ENCODE results near the gene MECP2.
"Not testable (repeated sequence)": the region's sequence is repeated elsewhere in the genome, so short reads cannot be mapped to it uniquely, and the experiment has no call there.

Gene MECP2

DNA sequence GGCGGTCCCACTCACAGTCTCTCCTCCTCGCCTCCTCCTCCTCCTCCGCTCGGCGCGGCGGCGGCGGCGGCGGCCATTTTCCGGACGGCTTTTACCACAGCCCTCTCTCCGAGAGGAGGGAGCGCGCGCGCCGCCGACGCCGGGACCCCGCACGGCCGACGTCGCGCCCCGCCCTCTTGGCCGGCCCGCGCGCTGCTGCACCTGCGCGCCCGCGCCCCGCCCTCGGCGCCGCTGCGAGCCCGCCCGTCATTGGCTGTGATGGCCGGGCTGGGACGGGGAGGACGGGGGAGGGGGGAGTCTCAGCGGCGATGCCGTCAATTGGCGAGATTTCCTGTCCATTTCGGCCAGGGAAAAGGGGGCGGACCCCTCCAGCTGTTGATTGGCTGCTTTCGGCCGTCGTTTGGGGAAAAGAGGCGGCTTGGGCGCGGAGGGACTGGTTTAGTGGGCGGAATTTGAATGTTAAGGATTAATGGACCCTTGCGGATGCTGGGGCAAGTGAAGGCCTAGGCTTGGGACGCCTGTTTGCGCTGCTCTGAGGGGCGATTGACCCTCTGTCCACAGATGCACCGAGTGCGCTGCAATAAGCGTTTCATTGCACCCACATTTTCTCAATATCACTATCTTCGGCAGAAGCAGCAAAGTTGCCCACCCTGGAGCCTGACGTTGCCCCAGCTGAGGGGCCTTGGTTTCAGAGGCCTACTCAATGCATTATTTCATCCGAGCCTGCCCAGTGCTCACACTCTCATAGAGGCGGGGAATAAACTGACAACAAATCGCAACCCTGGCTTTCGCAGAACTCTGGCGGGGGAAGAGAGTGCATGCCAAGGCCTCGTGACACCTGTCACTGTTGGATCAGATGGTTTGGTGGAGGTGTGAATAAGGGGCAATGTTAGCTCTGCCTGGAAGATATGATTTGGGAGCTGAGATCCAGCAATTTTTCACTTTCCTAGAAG is at the start of gene MECP2:
MECP2 (minus strand) TSS at position 129 of the 953 bp plus-strand sequence.
- peak within 1 kb of the TSS; percentile 66 for H3K4me3 ChIP-seq (ENCODE audit: low read depth, low read length)
- DNase-seq (ENCODE audit: low read depth) = peak; percentile 94
- TF ChIP-seq, protein P1, sequence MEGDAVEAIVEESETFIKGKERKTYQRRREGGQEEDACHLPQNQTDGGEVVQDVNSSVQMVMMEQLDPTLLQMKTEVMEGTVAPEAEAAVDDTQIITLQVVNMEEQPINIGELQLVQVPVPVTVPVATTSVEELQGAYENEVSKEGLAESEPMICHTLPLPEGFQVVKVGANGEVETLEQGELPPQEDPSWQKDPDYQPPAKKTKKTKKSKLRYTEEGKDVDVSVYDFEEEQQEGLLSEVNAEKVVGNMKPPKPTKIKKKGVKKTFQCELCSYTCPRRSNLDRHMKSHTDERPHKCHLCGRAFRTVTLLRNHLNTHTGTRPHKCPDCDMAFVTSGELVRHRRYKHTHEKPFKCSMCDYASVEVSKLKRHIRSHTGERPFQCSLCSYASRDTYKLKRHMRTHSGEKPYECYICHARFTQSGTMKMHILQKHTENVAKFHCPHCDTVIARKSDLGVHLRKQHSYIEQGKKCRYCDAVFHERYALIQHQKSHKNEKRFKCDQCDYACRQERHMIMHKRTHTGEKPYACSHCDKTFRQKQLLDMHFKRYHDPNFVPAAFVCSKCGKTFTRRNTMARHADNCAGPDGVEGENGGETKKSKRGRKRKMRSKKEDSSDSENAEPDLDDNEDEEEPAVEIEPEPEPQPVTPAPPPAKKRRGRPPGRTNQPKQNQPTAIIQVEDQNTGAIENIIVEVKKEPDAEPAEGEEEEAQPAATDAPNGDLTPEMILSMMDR (conservative IDR thresholded peaks at IDR 0.05; ENCODE audit: low read depth, low read length) = no peak

DNA sequence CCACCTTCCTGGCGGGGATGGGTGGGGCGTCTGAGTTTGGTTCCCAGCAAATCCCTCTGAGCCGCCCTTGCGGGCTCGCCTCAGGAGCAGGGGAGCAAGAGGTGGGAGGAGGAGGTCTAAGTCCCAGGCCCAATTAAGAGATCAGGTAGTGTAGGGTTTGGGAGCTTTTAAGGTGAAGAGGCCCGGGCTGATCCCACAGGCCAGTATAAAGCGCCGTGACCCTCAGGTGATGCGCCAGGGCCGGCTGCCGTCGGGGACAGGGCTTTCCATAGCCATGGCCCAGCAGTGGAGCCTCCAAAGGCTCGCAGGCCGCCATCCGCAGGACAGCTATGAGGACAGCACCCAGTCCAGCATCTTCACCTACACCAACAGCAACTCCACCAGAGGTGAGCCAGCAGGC is 46.5 kb upstream of the MECP2 start, which contains the start of gene OPN1LW:
OPN1LW (plus strand) TSS at position 234 of the 400 bp plus-strand sequence; CDS start at position 275, 41 bp downstream.
- not testable (repeated sequence) for DNase-seq (ENCODE audit: low read depth); H3K4me3 ChIP-seq (ENCODE audit: low read depth, low read length)

DNA sequence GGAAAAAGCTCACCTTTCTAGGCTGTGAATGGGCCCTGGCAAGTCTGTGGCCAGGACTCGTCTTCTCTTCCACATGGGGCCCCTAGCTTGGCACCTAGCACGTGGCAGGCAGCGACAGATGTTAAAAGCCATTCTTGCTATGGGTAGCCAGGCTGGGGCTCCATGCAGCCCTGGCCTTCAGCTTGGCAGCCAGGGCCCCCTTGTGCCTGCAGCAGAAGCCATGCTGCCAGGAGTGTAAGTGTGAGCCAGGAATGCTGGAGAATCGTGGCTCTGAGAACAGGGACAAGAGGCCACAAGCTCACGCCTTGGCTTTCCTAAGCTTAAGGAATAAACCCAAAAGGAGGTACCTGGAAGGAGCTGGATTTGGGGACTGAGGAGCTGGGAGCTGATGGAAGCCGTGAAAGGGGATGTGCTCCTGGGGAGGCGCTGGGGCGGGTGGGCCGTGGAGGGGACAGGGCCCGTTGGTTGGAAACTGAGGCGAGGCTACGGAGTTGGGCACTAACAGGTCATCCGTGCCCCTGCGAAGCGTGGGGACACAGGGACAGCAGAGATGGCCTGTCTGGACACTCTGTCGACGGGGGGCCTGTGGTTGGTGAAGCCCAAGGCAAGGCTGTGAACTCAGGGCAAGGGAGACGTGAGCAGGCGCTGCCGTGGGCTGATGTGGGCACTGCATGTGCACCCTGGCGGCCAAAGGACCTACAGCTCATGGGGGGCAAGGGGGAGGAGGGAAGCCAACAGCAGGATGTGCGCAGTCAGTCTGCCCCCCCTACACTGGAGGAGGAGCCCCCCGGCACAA is 45.6 kb upstream of the MECP2 start:
- TF ChIP-seq, protein P1 (conservative IDR thresholded peaks at IDR 0.05; ENCODE audit: low read depth, low read length) = no peak
- DNase-seq (ENCODE audit: low read depth) = no peak

DNA sequence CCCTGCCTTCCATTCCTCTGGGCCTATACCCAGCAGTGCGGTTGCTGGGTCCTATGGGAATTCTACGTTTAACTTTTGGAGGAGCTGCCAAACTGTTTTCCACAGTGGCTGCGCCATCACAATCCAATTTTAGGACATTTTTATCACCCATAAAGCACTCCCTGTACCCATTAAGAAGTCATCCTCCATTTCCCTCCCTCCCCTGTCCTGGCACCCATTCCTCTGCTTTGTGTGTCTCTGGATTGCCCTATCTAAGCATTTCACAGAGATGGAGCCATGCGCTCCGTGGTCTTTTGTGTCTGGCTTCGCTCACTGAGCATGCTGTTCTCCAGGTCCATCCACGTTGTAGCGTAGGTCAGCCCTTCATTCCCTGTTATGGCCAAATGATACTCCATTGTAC is 44.9 kb upstream of the MECP2 start:
- DNase-seq (ENCODE audit: low read depth) = no peak
- H3K4me3 ChIP-seq (ENCODE audit: low read depth, low read length) = no peak overlapping the region
- TF ChIP-seq, protein P1 (conservative IDR thresholded peaks at IDR 0.05; ENCODE audit: low read depth, low read length) = no peak

More for the DNA sequence above, 45.6 kb upstream of the MECP2 start:
- no peak overlapping the region for H3K4me3 ChIP-seq (ENCODE audit: low read depth, low read length)

DNA sequence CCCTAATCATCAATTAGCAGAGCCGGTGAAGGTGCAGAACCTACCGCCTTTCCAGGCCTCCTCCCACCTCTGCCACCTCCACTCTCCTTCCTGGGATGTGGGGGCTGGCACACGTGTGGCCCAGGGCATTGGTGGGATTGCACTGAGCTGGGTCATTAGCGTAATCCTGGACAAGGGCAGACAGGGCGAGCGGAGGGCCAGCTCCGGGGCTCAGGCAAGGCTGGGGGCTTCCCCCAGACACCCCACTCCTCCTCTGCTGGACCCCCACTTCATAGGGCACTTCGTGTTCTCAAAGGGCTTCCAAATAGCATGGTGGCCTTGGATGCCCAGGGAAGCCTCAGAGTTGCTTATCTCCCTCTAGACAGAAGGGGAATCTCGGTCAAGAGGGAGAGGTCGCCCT is 43.2 kb upstream of the MECP2 start:
- no peak overlapping the region for H3K4me3 ChIP-seq (ENCODE audit: low read depth, low read length)
- DNase-seq (ENCODE audit: low read depth) = no peak
- TF ChIP-seq, protein P1 (conservative IDR thresholded peaks at IDR 0.05; ENCODE audit: low read depth, low read length) = no peak

DNA sequence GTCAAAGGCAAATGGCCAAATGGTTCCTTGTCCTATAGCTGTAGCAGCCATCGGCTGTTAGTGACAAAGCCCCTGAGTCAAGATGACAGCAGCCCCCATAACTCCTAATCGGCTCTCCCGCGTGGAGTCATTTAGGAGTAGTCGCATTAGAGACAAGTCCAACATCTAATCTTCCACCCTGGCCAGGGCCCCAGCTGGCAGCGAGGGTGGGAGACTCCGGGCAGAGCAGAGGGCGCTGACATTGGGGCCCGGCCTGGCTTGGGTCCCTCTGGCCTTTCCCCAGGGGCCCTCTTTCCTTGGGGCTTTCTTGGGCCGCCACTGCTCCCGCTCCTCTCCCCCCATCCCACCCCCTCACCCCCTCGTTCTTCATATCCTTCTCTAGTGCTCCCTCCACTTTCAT is 42.7 kb upstream of the MECP2 start:
- no peak for DNase-seq (ENCODE audit: low read depth)
- H3K4me3 ChIP-seq (ENCODE audit: low read depth, low read length) = no peak overlapping the region
- TF ChIP-seq, protein P1 (conservative IDR thresholded peaks at IDR 0.05; ENCODE audit: low read depth, low read length) = no peak

DNA sequence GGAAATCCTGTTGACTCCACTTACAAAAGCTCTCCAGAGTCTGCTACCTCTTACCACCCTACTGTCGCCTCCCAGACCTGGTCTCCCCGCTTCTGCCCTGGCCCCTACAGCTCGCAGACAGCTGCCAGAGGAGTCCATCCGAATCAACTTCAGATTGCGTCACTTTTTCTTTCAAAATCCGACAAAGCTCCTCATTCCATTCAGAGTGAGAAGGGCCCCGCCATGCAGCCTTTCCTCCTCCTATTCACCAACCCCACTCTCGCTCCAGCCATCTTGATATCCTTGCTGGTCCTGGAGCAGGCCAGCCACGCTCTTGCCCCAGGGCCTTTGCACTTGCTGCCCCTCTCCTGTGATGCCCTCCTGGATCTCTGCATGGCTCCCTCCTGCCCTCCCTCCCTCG is 41.3 kb upstream of the MECP2 start:
- TF ChIP-seq, protein P1 (conservative IDR thresholded peaks at IDR 0.05; ENCODE audit: low read depth, low read length) = no peak
- DNase-seq (ENCODE audit: low read depth) = no peak
- H3K4me3 ChIP-seq (ENCODE audit: low read depth, low read length) = no peak overlapping the region

Data from choroid plexus epithelial cell (primary cell).